Choroid plexus epithelial cell (primary cell): ENCODE measurements around the gene STK33.

Experiments used
- DNase-seq: peaks from one replicate; pipeline ENCODE4 v3.0.0-alpha.2; 2010; ENCODE audit warnings: low read depth
- H3K4me3 ChIP-seq: 2 replicates; pipeline ENCODE4 v1.5.1; 2011; ENCODE audit warnings: low read depth, mild to moderate bottlenecking, control low read depth, low read length, moderate library complexity
- TF ChIP-seq, protein P1 (sequence below): conservative IDR thresholded peaks from 2 replicates; pipeline ENCODE4 v1.5.1; 2011; ENCODE audit warnings: low read depth, mild to moderate bottlenecking, control low read depth, inconsistent platforms, low read length, moderate library complexity

STK33 gene

DNA sequence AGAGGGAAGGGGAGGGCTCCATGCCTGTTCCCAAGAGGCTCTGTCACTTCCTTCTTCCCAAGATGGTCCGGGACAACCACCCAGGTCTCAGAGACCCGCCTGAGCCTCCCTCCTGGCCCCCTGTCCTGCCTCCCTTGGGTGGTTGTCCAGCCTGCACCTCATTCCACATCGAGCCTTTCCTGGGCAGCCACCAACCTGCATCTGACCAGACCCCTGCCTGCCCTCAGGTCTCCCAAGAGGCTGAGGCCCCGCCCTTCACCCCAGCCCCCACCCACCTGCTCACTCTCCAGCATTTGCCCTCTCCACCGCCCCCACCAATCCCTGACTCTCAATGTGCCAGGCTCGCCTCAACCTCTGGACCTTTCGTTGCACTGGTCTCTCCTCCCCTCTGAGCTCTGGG, 232.8 kb downstream of the STK33 start:
- no peak overlapping the region for H3K4me3 ChIP-seq
- TF ChIP-seq, protein P1, sequence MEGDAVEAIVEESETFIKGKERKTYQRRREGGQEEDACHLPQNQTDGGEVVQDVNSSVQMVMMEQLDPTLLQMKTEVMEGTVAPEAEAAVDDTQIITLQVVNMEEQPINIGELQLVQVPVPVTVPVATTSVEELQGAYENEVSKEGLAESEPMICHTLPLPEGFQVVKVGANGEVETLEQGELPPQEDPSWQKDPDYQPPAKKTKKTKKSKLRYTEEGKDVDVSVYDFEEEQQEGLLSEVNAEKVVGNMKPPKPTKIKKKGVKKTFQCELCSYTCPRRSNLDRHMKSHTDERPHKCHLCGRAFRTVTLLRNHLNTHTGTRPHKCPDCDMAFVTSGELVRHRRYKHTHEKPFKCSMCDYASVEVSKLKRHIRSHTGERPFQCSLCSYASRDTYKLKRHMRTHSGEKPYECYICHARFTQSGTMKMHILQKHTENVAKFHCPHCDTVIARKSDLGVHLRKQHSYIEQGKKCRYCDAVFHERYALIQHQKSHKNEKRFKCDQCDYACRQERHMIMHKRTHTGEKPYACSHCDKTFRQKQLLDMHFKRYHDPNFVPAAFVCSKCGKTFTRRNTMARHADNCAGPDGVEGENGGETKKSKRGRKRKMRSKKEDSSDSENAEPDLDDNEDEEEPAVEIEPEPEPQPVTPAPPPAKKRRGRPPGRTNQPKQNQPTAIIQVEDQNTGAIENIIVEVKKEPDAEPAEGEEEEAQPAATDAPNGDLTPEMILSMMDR, result no peak
- no peak for DNase-seq

DNA sequence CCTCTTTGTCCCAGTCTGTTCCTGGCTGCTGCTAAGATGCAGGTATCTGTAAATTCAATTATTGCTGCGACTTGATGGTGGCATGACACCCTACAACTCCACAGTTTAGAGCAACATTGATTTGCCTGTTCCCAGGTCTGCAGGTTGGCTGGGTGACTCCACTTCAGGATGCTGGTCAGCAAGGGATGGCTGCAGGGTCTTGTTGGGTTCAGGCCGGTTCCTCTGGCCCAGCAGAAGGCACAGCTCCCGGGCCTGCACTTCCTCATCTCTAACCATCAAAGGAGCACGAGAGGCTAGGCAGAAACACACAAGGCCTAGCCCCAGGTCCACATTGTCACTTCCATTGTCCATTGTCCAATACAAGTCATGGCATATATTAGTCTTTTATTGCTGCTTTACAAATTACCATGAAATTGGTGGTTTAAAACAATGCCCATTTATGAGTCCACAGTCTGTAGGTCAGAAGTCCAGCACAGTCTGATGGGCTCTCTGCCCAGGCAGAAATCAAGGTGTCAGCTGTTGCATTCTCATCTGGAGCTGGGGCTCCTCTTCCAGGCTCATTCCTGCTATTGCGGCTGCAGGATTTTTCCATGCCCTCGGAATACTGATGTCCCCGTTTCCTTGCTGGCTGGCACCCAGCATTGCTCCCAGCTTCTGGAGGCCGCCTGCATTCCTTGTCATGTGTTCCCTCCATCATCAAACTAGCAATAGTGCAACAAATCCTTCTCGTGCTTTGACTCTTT, 233.8 kb downstream of the STK33 start:
- TF ChIP-seq, protein P1, result peak; percentile 3
- no peak overlapping the region for H3K4me3 ChIP-seq
- no peak for DNase-seq

DNA sequence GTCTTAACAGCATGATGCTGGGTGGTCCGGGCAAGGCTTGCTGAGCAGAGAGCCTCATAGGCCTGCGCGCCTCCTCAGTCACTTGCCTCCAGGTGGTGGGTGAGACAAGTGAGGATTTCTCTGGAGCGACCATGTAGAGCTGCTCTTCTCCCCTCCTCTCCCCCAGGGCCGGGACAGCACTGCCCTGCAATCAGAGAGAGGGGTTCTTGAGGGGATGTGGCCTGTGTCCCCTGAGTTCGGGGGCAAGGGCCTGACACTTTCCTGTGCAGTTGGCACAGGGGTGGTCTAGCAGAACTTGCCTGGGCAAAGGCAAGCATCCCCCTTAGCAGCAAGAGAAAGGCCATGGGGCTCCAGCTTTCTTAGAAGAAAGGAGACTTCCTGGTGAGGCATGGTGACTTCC, 234.5 kb downstream of the STK33 start:
- no peak overlapping the region for H3K4me3 ChIP-seq
- no peak for DNase-seq
- TF ChIP-seq, protein P1, result no peak

DNA sequence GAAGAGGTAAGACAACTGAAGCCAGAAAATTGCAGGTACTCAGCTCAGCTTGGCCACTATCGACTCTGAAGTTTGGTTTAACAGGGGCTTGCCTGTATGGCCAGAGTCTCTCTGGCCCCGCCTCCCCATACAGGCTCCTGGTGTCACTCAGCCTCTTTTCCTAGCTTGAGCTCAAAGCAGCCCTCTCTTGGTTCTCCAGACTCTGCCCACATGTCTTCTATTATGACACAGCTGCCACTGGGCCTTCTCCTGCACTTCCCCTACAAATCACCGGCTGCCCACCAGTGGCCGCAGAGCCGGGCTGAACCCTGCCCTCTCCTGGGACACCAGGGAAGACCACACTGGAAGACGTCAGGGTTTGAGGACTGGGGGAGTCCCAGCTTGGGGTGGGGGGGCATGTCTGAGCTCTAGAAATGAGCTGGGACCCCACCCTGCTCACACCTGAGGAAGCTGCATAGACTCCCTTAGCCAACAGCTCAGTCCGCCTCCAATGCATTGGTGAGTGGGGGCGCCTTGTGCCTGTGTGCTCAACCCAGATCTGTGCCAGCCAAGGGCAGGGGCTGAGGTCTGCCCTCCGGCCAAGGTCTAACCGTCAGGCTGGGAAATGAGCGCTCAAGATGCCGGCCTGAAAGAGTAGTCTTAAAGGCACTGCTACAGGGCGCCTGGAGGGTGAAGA, 236.0 kb downstream of the STK33 start:
- DNase-seq, result no peak

DNA sequence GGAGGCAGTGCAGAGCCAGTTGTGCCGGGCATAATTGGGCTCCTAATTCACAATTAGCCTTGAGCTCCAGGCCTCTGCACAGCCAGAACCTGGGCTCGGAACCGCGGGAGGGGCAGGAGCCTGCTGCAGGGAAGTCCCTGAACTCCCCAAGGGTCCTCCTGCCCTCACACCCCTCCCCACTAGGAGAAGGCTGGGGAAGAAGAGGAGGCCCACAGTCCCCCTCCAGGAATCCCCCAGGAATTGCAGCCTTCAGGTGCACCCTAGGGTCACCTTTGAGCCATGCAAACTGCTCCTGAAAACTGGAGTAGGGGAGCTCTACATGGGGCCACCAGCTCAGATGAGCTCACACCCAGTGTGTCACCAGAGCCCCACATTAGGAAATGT, 236.5 kb downstream of the STK33 start:
- TF ChIP-seq, protein P1, result no peak
- no peak overlapping the region for H3K4me3 ChIP-seq
- DNase-seq, result no peak

More for the DNA sequence above, 236.0 kb downstream of the STK33 start:
- no peak overlapping the region for H3K4me3 ChIP-seq
- TF ChIP-seq, protein P1, result no peak

DNA sequence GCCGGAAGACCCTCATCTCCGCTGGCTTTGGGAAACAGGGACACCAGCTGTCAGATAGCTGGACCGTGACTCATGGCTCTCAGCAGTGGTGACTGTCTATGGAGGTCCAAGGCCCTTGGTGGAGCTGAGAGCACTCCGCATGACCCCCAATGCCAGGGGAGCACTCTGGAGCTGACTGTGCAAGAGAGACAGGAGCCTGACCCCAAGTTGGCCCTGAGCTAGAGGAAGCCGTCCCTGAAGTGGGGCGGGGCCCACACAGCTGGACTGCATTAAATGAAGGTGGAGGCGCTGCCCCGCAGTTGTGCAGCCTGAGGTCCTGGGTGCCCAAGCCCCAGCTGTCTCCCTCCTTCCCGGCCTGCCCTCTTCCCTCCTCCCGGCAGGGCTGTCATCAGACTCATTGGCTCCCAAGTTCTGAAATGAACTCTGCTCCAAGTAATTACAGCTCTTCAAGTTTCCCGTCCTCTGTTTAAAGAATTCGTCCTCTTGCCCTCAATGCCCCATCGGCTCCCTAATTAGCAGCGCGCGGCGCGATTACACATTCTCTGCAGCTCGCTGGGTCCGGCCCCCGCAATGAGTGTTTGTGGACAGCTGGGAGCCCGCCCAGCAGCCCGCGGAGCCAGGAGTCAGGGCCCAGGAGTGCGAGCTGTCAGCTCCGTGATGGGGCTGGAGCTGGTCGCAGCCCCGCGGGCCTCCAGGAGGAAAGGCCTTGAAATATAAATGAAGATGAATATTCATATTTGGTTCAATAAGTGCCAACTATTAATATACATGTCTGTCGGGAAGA, 237.1 kb downstream of the STK33 start:
- TF ChIP-seq, protein P1, result no peak
- DNase-seq, result peak; percentile 8
- no peak overlapping the region for H3K4me3 ChIP-seq
